GM12878 (cell line): ENCODE measurements around the gene ATIC. TPM values are rescaled to one million over a fixed set of nuclear protein-coding genes. Genes with fewer than 3 reads are reported as not detected.

Source experiments
- ATAC-seq: fragments of 200-7000 bp; cut with Tn5 transposase; 3 replicates; pipeline ENCODE4 v1.9.1; 2020; ENCODE audit warnings: mild to moderate bottlenecking, moderate library complexity
- BruUV-seq: library from RNA; stranded (reverse); fragments of 400-500 nt; replicated peaks from 2 replicates; lab custom pipeline; 2021; lab: Mats Ljungman, UMichigan
- CTCF ChIA-PET: fragments of 300-600 bp; sonication (Branson Sonifier 250); formaldehyde crosslinking; extraction: SDS; loops from one replicate; lab custom pipeline; 2021; ENCODE audit warnings: inconsistent platforms; lab: Yijun Ruan, JAX
- POLR2A ChIA-PET: fragments of 350-600 bp; formaldehyde crosslinking; extraction: SDS; loops from one replicate; lab custom pipeline; 2021; ENCODE audit warnings: inconsistent platforms; lab: Charles Lee
- RAD21 ChIA-PET: fragments of 300-600 bp; sonication (Branson Sonifier 250); formaldehyde crosslinking; loops from one replicate; lab custom pipeline; 2023; ENCODE audit warnings: antibody characterized with exemption; ENCODE audit not compliant: unreplicated experiment; lab: Charles Lee
- SMC1A ChIA-PET: fragments of 300-600 bp; sonication (Branson Sonifier 250); formaldehyde crosslinking; loops from one replicate; lab custom pipeline; 2023; ENCODE audit not compliant: unreplicated experiment, uncharacterized antibody; lab: Charles Lee
- DNase-seq: peaks from one replicate; pipeline ENCODE4 v3.0.0-alpha.2; 2011; ENCODE audit warnings: low read depth, low spot score
- FAIRE-seq: peaks from 3 replicates; lab custom pipeline; 2011; peaks lifted over from hg19 to GRCh38; lab: Jason Lieb, UNC
- H2AFZ ChIP-seq: 2 replicates; pipeline ENCODE4 v1.6.0; 2011; ENCODE audit warnings: low read depth, low read length, control low read depth; ENCODE audit not compliant: control insufficient read depth
- H3K27ac ChIP-seq: 2 replicates; pipeline ENCODE4 v1.5.1; 2011; ENCODE audit warnings: control low read depth; ENCODE audit not compliant: control insufficient read depth, insufficient read depth
- H3K27me3 ChIP-seq, 2 experiments: replicated peaks in 1 of 2; 2 replicates each; pipeline versions ENCODE4 v1.6.0 to v1.6.1; 2011; ENCODE audit warnings: low read length in 1 of 2; ENCODE audit not compliant: control insufficient read depth in 2 of 2, insufficient read depth in 2 of 2
- H3K36me3 ChIP-seq, 2 experiments: 2 replicates each; pipeline ENCODE4 v1.5.1; 2011; ENCODE audit warnings: low read length in 1 of 2; ENCODE audit not compliant: control insufficient read depth in 2 of 2, insufficient read depth in 2 of 2
- H3K4me1 ChIP-seq: 2 replicates; pipeline ENCODE4 v1.6.1; 2011; ENCODE audit warnings: mild to moderate bottlenecking, low read length, moderate library complexity, mixed read lengths; ENCODE audit not compliant: control insufficient read depth, insufficient read depth
- H3K4me2 ChIP-seq: 2 replicates; pipeline ENCODE4 v1.6.0; 2011; ENCODE audit warnings: control low read depth; ENCODE audit not compliant: control insufficient read depth, insufficient read depth
- H3K4me3 ChIP-seq: fragments of 200-600 bp; sonication (generic); 2 replicates; pipeline ENCODE4 v1.5.1; 2016
- H3K79me2 ChIP-seq: 2 replicates; pipeline ENCODE4 v1.6.0; 2011; ENCODE audit warnings: low read length; ENCODE audit not compliant: control insufficient read depth, insufficient read depth
- H3K9ac ChIP-seq: 2 replicates; pipeline ENCODE4 v1.8.0; 2011; ENCODE audit warnings: low read length, control low read depth, mixed read lengths; ENCODE audit not compliant: control insufficient read depth, insufficient read depth
- H3K9me3 ChIP-seq: replicated peaks from 3 replicates; pipeline ENCODE4 v1.5.1; 2011; ENCODE audit warnings: mild to moderate bottlenecking, low read length; ENCODE audit not compliant: control insufficient read depth, insufficient read depth
- H4K20me1 ChIP-seq: 2 replicates; pipeline ENCODE4 v1.6.0; 2011; ENCODE audit not compliant: control insufficient read depth, insufficient read depth
- CHD4 ChIP-seq: fragments of 200-600 bp; sonication (generic); IDR thresholded peaks from 2 replicates; pipeline ENCODE4 v1.6.1; 2016; ENCODE audit warnings: mild to moderate bottlenecking
- MEF2B ChIP-seq: fragments of 450-650 bp; IDR thresholded peaks from 2 replicates; pipeline ENCODE4 v1.6.1; 2018; ENCODE audit warnings: mild to moderate bottlenecking, moderate library complexity; ENCODE audit not compliant: partially characterized antibody, poor library complexity, severe bottlenecking
- NR2F1 ChIP-seq: fragments of 450-650 bp; conservative IDR thresholded peaks from 2 replicates; pipeline ENCODE4 v1.6.1; 2017; ENCODE audit warnings: mild to moderate bottlenecking
- PAX5 ChIP-seq: IDR thresholded peaks from 2 replicates; pipeline ENCODE4 v1.6.1; 2011; ENCODE audit warnings: low read depth, low read length, borderline replicate concordance
- RUNX3 ChIP-seq: IDR thresholded peaks from 2 replicates; pipeline ENCODE4 v1.6.1; 2012; ENCODE audit warnings: low read length, inconsistent platforms
- WGBS: methylation state at CpG from one replicate; pipeline ENCODE4 v1.1.6; 2016; ENCODE audit warnings: low lambda C conversion rate; ENCODE audit not compliant: insufficient replicate concordance, insufficient coverage; ENCODE audit errors: missing lambda C conversion rate; 5-methylcytosine and 5-hydroxymethylcytosine counted together
- in situ Hi-C: fragments of 300-500 bp; cut with MboI; formaldehyde crosslinking; loops from 9 replicates; pipeline ENCODE4 v1.14.3; 2018; ENCODE audit warnings: mixed read lengths
- intact Hi-C: fragments of 100-400 bp; cut with micrococcal nuclease; formaldehyde crosslinking; loops from one replicate; pipeline ENCODE4 v1.14.2; 2022; ENCODE audit not compliant: unreplicated experiment
- polyA plus RNA-seq, 11 experiments: library from polyadenylated mRNA; depleted of rRNA in 4 of 11; unstranded in 6 of 11; stranded (reverse) in 5 of 11; fragments of >200 nt; fragmentation: Nextera tagmentation in 4 of 11; fragmentation: Illumina TruSeq in 1 of 11; extraction: Ambion mirVana in 4 of 11; extraction: Trizol in 1 of 11; gene quantifications; 1 replicate in 1 of 11; 2 replicates in 10 of 11; pipeline versions ENCODE4 v1.2.1 to v1.2.3, GENCODE V29; 2011 to 2016; ENCODE audit warnings: inconsistent platforms in 2 of 11, missing spikeins in 2 of 11, low read depth in 1 of 11
- total RNA-seq, 4 experiments: library from RNA; depleted of rRNA in 3 of 4; stranded (reverse); fragments of >200 nt in 3 of 4; fragmentation: Illumina TruSeq in 1 of 4; extraction: Trizol in 1 of 4; gene quantifications; 2 replicates each; pipeline versions ENCODE4 v1.2.1 to v1.2.3, GENCODE V29; 2013 to 2021

ATIC gene
- total and polyA plus RNA-seq, 10 of the 15 experiments (the other 5 are each of a cell fraction or from before 2014, with no cell fraction given): 45.1 to 518 (median 306) TPM

GRCh38 chr2:215277944-215278343 lies 33.9 kb upstream of the ATIC start:
- in situ Hi-C loops (loop anchor here (10.0 kb wide), 1 partner anchor 313 kb away; no protein-coding TSS in a partner anchor), intact Hi-C loops (loop anchor here (10.0 kb wide), 1 partner anchor 963 kb away; no protein-coding TSS in a partner anchor)
- RAD21 ChIA-PET: interaction anchor here (0.9 to 1.1 kb wide), 2 partner anchors 34 to 653 kb away, joined by 3 to 5 read pairs; partner anchors contain the start of gene ATIC
- H2AFZ ChIP-seq: peak overlapping the region; percentile 42; the same call in 1 of the 2 replicates
- POLR2A ChIA-PET: no interaction called here
- no peak overlapping the region for H3K27ac ChIP-seq
- peaks cover 2% of the 10 kb centered on the region for H3K4me1 ChIP-seq
- no peak for FAIRE-seq
- H3K79me2 ChIP-seq: no peaks in the 10 kb centered on the region
- WGBS: 10% methylated on average over 3 of the region's 3 CpGs
- H4K20me1 ChIP-seq: no peaks in the 10 kb centered on the region
- SMC1A ChIA-PET: interaction anchor here (0.8 to 1.3 kb wide), 4 partner anchors 8 to 34 kb away, joined by 3 to 4 read pairs (median 3); partner anchors contain the start of gene ATIC
- DNase-seq: no peak
- BruUV-seq: no TSS peak
- H3K9ac ChIP-seq: no peak overlapping the region
- CTCF ChIA-PET: interaction anchor here (2.4 kb wide), 1 partner anchor 10 kb away, joined by 7 read pairs; no protein-coding TSS in a partner anchor
- 0 out of 2 replicates have a peak, but pooled peaks have one; percentile 15 for TF ChIP-seq RUNX3
- TF ChIP-seq NR2F1: peak; percentile 44; the same call in 1 of the 2 replicates
- TF ChIP-seq MEF2B: no peak
- peak; percentile 60 for ATAC-seq
- no peak overlapping the region for H3K4me3 ChIP-seq
- H3K4me2 ChIP-seq: no peak overlapping the region
- H3K27me3 ChIP-seq: no peaks in the 10 kb centered on the region
- peaks cover 2% of the 10 kb centered on the region; the same call in 1 of the 3 replicates for H3K9me3 ChIP-seq
- no peaks in the 10 kb centered on the region for H3K36me3 ChIP-seq

- Histone ChIP-seq H3K27ac (peak overlapping the region; percentile 79), H3K79me2 (no peaks in the 10 kb centered on the region), H3K4me2 (peak overlapping the region; percentile 35), H4K20me1 (no peaks in the 10 kb centered on the region), H3K9me3 (peaks cover 2% of the 10 kb centered on the region; the same call in 1 of the 3 replicates), H3K9ac (no peak overlapping the region), H3K27me3 (no peaks in the 10 kb centered on the region), H3K36me3 (no peaks in the 10 kb centered on the region), H2AFZ (peak overlapping the region; percentile 66), H3K4me3 (no peak overlapping the region), H3K4me1 (no peaks in the 10 kb centered on the region; the same call in 1 of the 2 replicates)
- intact Hi-C loops (no loop called here), in situ Hi-C loops (no loop called here)
- BruUV-seq: no TSS peak
- SMC1A ChIA-PET: interaction anchor here (0.8 kb wide), 1 partner anchor 14 kb away, joined by 3 read pairs; no protein-coding TSS in a partner anchor
- RAD21 ChIA-PET: no interaction called here
- ATAC-seq (peak; percentile 84), DNase-seq (peak; percentile 54)
- TF ChIP-seq CHD4: no peak
- TF ChIP-seq PAX5: peak; percentile 38; the same call in 1 of the 2 replicates
- TF ChIP-seq, all 136 proteins: peak for 1
- FAIRE-seq: peak; percentile 85
- ChIA-PET POLR2A (no interaction called here), CTCF (interaction anchor here (1.0 to 1.1 kb wide), 2 partner anchors 10 to 640 kb away, joined by 5 read pairs; no protein-coding TSS in a partner anchor)
These were observed 31.5 kb upstream of the ATIC start for GRCh38 chr2:215280326-215280725.
